Embryonic facial prominence (tissue), 1 donor: ENCODE measurements around the gene TRIM4.

ENCODE experiments used
- DNase-seq: peaks from one replicate; pipeline ENCODE4 v3.0.0-alpha.2; 2016; ENCODE audit errors: extremely low spot score

The TRIM4 gene

GRCh38 chr7:99843808-99844207 lies 75.5 kb downstream of the TRIM4 start:
- no peak for DNase-seq

DNA sequence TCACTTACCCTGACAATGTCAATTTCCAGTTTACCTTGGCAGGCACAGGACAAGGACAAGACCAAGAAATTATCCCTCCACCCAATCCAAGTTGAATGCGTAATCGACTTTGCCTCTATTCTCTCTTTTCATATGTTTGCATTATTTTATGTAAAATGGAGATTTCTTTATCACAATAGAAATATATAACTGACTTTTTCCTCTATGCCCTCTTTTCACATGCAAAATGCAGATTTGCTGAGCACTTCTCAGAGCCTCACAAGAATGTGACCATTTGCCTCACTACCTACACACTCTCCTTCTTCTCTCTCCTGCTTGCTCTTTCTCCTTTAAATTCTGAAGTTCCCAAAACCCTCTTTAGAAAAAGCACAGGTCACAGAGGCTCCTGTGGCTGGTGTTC lies 76.4 kb downstream of the TRIM4 start:
- DNase-seq = no peak
